ENCODE results near the gene ALDH6A1.

ALDH6A1 gene

GRCh38 chr14:74048281-74048680, 36.0 kb downstream of the ALDH6A1 start:
- no peak for DNase-seq

- DNase-seq, result no peak
Measured at GRCh38 chr14:74045522-74045921, 38.7 kb downstream of the ALDH6A1 start.

GRCh38 chr14:74042296-74042695, 42.0 kb downstream of the ALDH6A1 start:
- no peak for DNase-seq

- no peak for DNase-seq
Measured at GRCh38 chr14:74038020-74038859, 46.0 kb downstream of the ALDH6A1 start.

- DNase-seq, result no peak
Measured at GRCh38 chr14:74035556-74035955, 48.7 kb downstream of the ALDH6A1 start.

- DNase-seq, result no peak
Measured at GRCh38 chr14:74034572-74034971, 49.7 kb downstream of the ALDH6A1 start.

- no peak for DNase-seq
Measured at GRCh38 chr14:74029136-74029535, 55.1 kb downstream of the ALDH6A1 start.

GRCh38 chr14:74022346-74022745, 61.9 kb downstream of the ALDH6A1 start:
- no peak for DNase-seq

GRCh38 chr14:74019408-74020137, 64.7 kb downstream of the ALDH6A1 start:
- no peak for DNase-seq

- peak; percentile 84 for DNase-seq
Measured at GRCh38 chr14:74018586-74019407, 65.5 kb downstream of the ALDH6A1 start, which contains the start of the genes BBOF1 and ENTPD5. TSS of gene BBOF1 (plus strand) at chr14:74019349. CDS start at chr14:74019479, 130 bp downstream. TSS of gene ENTPD5 (minus strand) at chr14:74019288. CDS start at chr14:73988102, 31,186 bp downstream.

GRCh38 chr14:74018174-74018585, 66.1 kb downstream of the ALDH6A1 start:
- no peak for DNase-seq

- DNase-seq, result no peak
Measured at GRCh38 chr14:74015963-74016362, 68.3 kb downstream of the ALDH6A1 start.

- DNase-seq, result no peak
Measured at GRCh38 chr14:74015176-74015575, 69.1 kb downstream of the ALDH6A1 start.

GRCh38 chr14:74014299-74014698, 70.0 kb downstream of the ALDH6A1 start:
- no peak for DNase-seq

- no peak for DNase-seq
Measured at GRCh38 chr14:74008843-74009499, 75.3 kb downstream of the ALDH6A1 start.

All from stimulated activated CD4-positive, alpha-beta T cell treated with anti-CD3 and anti-CD28 coated beads, Interleukin-4, amount 100 ng/mL, for 24 hours (primary cell).